Measurements from ENCODE around the gene IMPA2.

Gene IMPA2

GRCh38 chr18:11991021-11991795, 9.9 kb downstream of the IMPA2 start:
- no peak for DNase-seq

DNA sequence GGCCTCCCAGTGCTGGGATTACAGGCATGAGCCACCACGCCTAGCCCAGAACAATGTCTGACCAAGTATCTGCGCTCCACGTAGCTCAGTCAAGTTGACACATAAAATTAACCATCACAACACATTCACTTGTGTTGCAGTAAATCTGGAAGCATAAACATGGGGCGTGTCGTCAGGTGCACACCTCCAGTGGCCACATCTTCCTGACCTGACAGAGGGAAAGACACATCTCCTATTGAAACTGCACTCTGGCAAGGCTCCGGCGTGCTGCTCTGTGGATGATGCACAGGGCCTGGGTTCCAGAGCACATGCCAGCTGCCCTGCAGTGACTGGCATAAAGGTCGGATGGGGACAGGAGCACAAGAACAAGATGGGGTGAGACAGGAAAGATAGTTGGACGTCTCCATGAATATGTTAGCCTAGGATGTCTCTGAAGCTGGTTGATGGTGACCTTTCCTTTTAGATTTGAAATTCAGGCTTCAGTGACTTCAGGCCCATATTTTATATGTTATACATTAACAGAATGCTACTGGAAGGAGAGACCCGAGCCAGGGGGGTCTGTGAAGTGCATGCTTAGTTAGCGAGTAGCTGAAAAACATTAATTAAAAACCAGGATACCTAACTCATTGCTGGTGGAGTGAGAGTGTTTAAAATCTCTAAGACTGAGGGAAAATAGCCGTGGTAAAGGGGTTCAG, 10.9 kb downstream of the IMPA2 start:
- DNase-seq, result no peak

DNA sequence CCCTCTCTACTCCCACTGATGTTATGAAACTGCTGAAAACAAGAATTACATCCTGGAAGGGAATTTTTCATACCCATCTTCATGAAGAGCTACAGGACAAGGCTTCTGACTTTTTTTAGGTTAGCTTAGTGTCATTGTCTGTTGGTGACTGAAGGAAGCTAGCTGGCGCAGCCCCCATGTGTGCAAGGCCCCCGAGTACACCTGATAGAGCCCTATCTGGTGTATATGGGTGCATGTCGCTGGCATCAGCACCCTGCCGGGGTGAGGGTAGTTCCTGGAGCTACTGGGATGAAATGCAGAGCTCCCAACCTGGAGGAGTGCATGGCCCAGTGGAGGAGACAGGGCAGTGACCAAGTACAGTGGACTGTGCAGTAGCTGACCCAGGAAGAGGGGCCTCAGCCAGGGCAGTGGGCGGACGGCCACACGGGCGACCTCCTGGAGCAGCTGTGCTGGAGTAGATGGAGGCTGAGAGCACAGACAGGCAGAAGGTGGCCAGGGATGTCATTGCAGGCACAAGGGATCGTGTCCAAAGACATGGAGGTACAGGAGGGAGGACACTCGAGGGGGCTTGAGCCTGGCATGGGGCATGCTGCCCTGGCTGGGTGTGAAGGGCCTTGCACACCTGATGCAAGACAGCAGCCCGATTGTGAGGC, 12.1 kb downstream of the IMPA2 start:
- DNase-seq, result no peak

- no peak for DNase-seq
These were observed 13.0 kb downstream of the IMPA2 start for GRCh38 chr18:11994336-11994702.

DNA sequence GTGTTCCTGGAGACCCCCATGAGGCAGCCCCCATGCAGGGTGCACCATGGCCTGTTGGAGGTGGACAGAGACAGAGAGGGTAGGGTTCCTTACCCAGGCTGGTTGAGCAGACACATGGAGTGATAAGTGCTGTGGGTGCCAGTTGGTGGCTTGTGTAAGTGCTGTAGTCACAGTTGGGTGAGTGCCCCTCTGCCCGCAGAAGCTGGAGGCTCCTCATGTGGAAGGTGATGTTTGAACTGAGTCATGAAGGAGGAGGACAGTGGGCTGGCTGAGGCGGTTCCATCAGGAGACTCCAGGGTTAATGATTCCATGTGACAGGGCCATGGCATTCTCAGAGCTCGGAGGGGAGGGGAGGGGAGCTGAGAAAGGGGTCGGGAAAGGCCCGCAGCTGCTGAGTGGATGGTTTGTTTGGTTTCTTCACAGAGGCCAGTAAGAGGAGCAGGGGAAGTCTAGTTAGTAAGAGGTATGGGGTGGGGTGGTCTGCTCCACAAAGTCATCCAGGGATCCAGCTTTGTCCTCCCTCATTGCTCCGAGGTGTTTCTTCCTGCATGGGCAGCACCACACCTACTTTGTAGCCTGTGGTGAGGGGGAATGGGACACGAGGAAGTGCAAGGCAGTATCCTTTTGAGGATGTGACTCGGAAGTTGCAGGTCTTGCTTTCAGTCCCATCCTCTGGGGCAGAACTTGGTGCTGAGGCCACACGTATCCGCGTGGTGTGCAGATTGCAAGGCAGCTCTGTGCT, 13.6 kb downstream of the IMPA2 start:
- DNase-seq, result no peak

GRCh38 chr18:11995445-11996189, 14.3 kb downstream of the IMPA2 start:
- peak; percentile 23 for DNase-seq

- no peak for DNase-seq
These were observed 15.0 kb downstream of the IMPA2 start for GRCh38 chr18:11996190-11996754.

- no peak for DNase-seq
These were observed 15.6 kb downstream of the IMPA2 start for GRCh38 chr18:11996907-11997306.

- no peak for DNase-seq
These were observed 16.2 kb downstream of the IMPA2 start for GRCh38 chr18:11997466-11997865.

- no peak for DNase-seq
These were observed 16.9 kb downstream of the IMPA2 start for GRCh38 chr18:11998193-11998592.

- DNase-seq, result no peak
These were observed 18.1 kb downstream of the IMPA2 start for GRCh38 chr18:11999429-11999828.

DNA sequence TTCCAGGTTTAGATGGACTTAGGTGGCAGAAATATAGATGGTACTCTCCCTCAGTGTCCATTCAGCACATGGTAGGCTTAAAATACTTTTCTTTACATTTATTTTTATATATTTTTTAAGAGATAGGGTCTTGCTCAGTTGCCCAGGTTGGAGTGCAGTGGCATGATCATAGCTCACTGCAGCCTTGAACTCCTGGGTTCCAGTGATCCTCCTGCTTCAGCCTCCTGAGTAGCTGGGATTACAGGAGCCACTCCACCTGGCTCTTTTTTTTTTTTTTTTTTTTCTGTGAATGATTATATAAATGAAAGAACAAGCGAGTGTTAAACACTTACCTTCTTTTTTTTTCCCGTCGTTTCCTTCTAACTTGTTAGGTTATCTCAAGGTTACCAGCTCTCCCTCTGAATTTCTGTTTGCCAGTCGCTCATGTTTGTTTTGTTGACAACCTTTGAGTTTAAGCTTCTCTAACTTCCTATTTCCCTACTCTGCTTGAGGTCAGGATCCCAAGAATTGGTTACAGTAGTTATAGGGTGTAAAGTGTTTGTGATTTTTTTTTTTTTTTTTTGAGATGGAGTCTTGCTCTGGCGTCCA, 18.9 kb downstream of the IMPA2 start:
- no peak for DNase-seq

DNA sequence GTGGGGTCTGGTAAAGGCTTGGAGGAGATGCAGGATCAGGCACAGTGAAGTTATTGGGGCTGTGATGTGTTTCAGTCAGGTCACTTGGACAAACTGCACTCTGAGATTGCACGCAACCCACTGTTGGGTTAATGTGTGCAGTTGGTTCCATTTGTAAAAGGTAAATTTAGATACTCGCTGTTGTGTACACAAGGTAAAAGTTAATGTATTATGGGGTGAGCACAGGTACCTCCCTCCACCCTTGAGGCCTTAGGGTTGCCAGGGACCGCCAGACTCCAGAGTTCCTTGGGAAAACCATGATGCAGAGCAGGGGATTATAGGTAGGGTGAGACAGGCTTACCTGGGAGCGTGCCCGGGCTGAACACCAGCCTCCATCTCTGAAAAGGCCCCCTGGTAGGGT, 20.1 kb downstream of the IMPA2 start:
- no peak for DNase-seq

DNA sequence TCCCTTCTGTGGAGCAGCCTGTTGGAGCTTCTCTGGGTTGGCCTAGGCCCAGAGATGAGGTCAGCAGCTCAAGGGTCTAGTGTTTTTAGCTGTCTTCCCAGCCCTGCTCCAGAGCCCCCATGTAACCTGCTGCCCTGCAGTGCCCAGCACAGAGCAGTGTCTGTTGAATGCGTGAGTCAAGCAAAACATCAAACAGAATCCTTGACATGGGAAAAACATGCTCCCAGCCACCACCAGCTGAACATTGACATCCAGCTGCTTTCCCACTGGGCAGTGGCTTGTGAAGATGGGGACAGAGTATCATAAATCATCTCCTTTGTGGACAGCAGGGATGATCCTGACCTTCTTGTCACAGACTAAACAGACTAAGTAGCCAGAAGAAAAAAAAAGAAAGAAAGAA, 22.6 kb downstream of the IMPA2 start:
- no peak for DNase-seq

DNA sequence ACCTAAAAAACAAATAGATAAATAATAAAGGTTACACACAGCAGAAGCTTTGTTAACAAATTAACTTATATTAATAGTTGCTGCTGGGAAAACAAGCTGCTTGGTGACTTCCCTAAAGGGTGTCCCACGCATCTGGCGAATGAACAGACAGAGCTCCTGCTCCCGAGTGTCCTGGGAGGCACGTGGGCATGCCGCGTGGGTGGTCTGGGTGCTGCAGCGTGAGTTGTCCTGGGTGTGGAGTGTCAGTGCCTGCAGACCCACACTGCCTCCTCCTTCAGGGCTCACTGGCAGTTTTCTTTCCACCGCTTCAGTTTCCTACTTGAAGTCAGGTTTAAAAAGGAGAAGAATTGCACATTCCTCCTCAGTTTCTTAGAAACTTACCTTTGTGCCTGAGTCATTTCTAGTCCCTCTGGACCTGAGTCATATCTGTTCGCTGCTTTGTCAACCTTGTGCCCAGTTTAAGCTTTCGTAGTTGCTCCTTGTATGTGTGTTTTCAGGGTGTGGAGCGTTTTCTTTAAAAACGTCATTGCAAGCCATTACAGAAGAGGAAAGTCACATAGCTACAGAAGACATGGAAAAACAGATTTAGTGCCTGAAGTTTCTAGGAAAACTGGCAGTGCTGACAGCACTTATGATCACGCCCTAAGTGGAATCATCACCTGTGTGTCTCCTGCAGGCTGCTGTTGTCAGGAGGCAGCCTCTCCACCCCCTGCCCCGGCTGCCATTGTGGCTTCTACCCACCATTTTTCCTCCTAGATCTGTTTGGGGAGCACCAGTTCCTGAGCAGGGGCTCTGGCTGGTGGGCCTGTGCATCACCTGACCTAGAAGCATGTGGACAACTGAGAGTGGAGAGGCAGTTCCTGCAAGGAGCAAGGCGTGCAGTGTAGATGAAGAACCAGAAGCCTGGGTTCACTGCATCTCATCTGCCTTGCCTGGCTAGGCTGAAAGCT, 24.5 kb downstream of the IMPA2 start:
- DNase-seq, result no peak

DNA sequence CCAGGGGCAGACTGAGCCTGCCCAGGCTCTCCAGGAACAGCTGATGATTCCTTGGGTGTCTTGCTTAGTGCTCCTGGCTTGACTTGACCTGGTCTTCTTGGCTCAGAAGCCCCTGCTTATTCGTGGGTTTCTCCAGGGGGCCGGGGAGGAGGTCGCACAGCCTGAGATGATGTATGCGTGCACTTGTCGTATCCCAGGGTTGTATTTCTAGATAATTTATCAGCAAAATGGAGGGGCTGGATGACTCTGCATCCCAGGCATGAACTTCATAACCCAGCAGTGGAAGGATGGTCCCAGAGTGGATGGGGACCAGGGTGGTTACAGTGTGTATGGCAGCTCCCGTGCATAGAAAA, 25.2 kb downstream of the IMPA2 start:
- no peak for DNase-seq

- DNase-seq, result no peak
These were observed 25.8 kb downstream of the IMPA2 start for GRCh38 chr18:12007063-12007462.

- no peak for DNase-seq
These were observed 27.0 kb downstream of the IMPA2 start for GRCh38 chr18:12008181-12008767.

DNA sequence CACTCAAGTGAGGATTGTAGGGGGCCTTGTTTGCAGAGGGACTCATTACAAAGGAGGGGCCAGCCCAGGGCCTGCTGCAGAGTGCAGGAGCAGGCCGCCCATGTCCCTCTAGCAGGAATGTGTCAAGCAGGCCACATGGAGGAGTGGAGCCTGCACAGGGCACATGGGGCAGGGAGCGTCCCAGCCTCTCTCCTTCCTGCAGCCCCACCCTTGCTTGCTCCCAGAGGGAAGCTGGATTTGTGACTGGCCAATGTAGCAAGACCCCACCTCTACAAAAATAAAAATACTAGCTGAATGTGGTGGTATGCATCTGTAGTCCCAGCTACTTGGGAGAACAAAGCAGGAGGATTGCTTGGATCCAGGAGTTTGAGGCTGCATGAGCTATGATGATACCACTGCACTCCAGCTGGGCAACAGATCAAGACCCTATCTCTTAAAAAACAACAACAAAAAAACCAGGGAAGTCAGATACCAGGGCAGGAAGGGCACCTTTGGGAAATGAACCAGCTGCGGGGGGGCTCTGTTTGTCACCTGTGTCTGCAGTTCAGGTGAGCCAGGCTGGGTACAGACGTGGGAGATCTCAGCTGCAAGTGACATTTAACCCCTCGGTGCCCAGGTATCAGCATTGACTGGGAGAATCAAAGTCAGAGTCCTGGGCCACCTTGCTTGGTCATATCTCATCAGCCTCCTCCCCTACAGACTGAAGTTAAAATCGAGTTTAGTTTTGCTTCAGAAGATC, 27.7 kb downstream of the IMPA2 start:
- no peak for DNase-seq

Data from stimulated activated naive CD4-positive, alpha-beta T cell treated with Interleukin-2 at 50 U/mL for 16 hours (primary cell).